MM.1S (cell line): Measurements from ENCODE around the gene IRF8.

Experiments
- EZH2 ChIP-seq: fragments of 300-600 bp; sonication (generic); optimal IDR thresholded peaks from 2 replicates; pipeline ENCODE3; 2017; ENCODE audit warnings: low read depth, mild to moderate bottlenecking, antibody characterized with exemption, low read length, mixed read lengths
- TF ChIP-seq, protein P1 (sequence below): fragments of 300-600 bp; sonication (generic); IDR thresholded peaks from 2 replicates; pipeline ENCODE4 v1.5.1; 2016; ENCODE audit warnings: antibody characterized with exemption, low read length, mixed read lengths

- TF ChIP-seq, protein P1, sequence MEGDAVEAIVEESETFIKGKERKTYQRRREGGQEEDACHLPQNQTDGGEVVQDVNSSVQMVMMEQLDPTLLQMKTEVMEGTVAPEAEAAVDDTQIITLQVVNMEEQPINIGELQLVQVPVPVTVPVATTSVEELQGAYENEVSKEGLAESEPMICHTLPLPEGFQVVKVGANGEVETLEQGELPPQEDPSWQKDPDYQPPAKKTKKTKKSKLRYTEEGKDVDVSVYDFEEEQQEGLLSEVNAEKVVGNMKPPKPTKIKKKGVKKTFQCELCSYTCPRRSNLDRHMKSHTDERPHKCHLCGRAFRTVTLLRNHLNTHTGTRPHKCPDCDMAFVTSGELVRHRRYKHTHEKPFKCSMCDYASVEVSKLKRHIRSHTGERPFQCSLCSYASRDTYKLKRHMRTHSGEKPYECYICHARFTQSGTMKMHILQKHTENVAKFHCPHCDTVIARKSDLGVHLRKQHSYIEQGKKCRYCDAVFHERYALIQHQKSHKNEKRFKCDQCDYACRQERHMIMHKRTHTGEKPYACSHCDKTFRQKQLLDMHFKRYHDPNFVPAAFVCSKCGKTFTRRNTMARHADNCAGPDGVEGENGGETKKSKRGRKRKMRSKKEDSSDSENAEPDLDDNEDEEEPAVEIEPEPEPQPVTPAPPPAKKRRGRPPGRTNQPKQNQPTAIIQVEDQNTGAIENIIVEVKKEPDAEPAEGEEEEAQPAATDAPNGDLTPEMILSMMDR: no peak
- TF ChIP-seq EZH2: no peak
Observed at GRCh38 chr16:85856585-85856984, 42.4 kb upstream of the IRF8 start.
